Lower leg skin (tissue), 3 donors: ENCODE data around the gene TNFRSF13B.
"Not testable (repeated sequence)": the region's sequence is repeated elsewhere in the genome, so short reads cannot be mapped to it uniquely, and the experiment has no call there.

ENCODE experiments used
- POLR2A ChIP-seq, 2 donors: fragments of 450-650 bp; IDR thresholded peaks; one replicate each; pipeline ENCODE4 v1.6.1; 2016 to 2017; ENCODE audit warnings: antibody characterized with exemption in 2 of 2, mild to moderate bottlenecking in 1 of 2, moderate library complexity in 1 of 2
- TF ChIP-seq, protein P1 (sequence below), 3 donors: fragments of 450-650 bp; IDR thresholded peaks; one replicate each; pipeline ENCODE4 v1.5.1; 2016; ENCODE audit warnings: antibody characterized with exemption in 3 of 3, mild to moderate bottlenecking in 3 of 3, moderate library complexity in 2 of 3

- TF ChIP-seq POLR2A (IDR thresholded peaks at IDR 0.05) = not testable (repeated sequence)
- TF ChIP-seq, protein P1, sequence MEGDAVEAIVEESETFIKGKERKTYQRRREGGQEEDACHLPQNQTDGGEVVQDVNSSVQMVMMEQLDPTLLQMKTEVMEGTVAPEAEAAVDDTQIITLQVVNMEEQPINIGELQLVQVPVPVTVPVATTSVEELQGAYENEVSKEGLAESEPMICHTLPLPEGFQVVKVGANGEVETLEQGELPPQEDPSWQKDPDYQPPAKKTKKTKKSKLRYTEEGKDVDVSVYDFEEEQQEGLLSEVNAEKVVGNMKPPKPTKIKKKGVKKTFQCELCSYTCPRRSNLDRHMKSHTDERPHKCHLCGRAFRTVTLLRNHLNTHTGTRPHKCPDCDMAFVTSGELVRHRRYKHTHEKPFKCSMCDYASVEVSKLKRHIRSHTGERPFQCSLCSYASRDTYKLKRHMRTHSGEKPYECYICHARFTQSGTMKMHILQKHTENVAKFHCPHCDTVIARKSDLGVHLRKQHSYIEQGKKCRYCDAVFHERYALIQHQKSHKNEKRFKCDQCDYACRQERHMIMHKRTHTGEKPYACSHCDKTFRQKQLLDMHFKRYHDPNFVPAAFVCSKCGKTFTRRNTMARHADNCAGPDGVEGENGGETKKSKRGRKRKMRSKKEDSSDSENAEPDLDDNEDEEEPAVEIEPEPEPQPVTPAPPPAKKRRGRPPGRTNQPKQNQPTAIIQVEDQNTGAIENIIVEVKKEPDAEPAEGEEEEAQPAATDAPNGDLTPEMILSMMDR (IDR thresholded peaks at IDR 0.05) = not testable (repeated sequence)
Observed at GRCh38 chr17:16892876-16893454, 79.0 kb downstream of the TNFRSF13B start.
